Natural killer cell treated with Interleukin-12 subunit alpha and Interleukin-12 subunit beta and Interleukin-15 and Interleukin-18, amount 100 ng/mL, for 72 hours (primary cell): Measurements from ENCODE around the gene LCE3E. TPM values are rescaled to one million over a fixed set of nuclear protein-coding genes. Genes with fewer than 3 reads are reported as not detected.

Source experiments
- ATAC-seq, 2 donors: fragments of 150-1000 bp; cut with Tn5 transposase in 1 of 2; sonication (Bioruptor Pico), chemical (Tn5 transposase) in 1 of 2; 2 replicates each; pipeline ENCODE4 v1.10.0; 2021
- DNase-seq: peaks from one replicate; pipeline ENCODE4 v3.0.0; 2022; ENCODE audit warnings: low spot score
- H3K27ac Mint-ChIP-seq, 2 donors: 1 replicate in 1 of 2; 2 replicates in 1 of 2; pipeline ENCODE4 v1.8.0; 2022; ENCODE audit warnings: mixed read lengths in 2 of 2, mild to moderate bottlenecking in 1 of 2, moderate library complexity in 1 of 2
- H3K27me3 Mint-ChIP-seq, 2 donors: 1 replicate in 1 of 2; 2 replicates in 1 of 2; pipeline ENCODE4 v1.8.0; 2022; ENCODE audit warnings: mixed read lengths in 2 of 2
- H3K36me3 Mint-ChIP-seq: one replicate; pipeline ENCODE4 v1.8.0; 2022; ENCODE audit warnings: mixed read lengths
- H3K4me1 Mint-ChIP-seq, 2 donors: 1 replicate in 1 of 2; 2 replicates in 1 of 2; pipeline ENCODE4 v1.8.0; 2022; ENCODE audit warnings: low read depth in 2 of 2, mixed read lengths in 2 of 2, mild to moderate bottlenecking in 1 of 2
- H3K4me3 Mint-ChIP-seq: one replicate; pipeline ENCODE4 v1.8.0; 2022; ENCODE audit warnings: mixed read lengths
- H3K9me3 Mint-ChIP-seq: 2 replicates; pipeline ENCODE4 v1.8.0; 2022; ENCODE audit warnings: mixed read lengths
- total RNA-seq, 2 donors: library from RNA; stranded (reverse); gene quantifications; one replicate each; pipeline ENCODE4 v1.2.3, GENCODE V29; 2022

Gene LCE3E
- total RNA-seq, 2 donors from 2014 or later, result not detected

DNA sequence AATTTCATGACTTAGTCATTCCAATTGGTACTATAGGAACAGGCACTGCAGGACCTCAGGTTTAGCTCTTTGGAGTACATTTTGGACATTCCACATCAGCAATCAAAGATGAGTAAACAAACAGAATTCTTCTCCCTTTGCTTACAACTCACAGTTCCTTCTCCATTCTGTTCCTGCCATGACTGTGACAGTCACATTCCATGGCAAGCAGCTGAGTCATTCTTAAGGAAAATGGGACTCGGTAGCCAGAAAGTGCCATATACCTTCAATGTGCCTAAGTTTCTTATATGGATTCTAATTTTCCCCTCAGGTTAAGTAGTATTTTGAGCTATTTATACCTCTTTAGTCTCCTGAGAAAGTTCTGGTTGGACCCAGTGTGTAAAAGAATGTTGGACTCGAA, 26.7 kb downstream of the LCE3E start:
- Mint-ChIP-seq H3K4me1 (no peaks in the 10 kb centered on the region), H3K4me3 (no peak overlapping the region), H3K36me3 (no peaks in the 10 kb centered on the region), H3K9me3 (no peaks in the 10 kb centered on the region), H3K27ac (no peak overlapping the region), H3K27me3 (peaks cover 21 to 41% of the 10 kb centered on the region in 2 donors)
- DNase-seq, result no peak
- no peak for ATAC-seq

DNA sequence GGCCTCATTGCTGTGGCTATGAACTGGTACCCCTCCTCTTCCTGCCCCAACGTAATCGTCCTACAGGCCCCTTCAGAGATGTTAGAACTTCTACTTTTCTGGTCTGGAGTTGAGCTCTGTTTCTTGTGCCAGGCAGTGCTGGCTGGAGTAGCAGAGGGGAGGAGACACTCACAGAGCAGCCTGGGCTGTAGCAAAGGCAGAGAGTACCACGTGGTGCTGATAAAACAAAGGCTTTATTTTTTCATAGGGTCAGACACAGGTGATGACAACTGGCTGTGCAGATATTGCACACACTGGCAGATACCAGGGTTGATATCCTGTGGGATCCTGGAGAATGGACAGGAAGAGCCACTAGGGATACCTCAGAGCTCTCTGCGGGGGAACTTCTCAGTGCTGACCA, 29.1 kb downstream of the LCE3E start:
- H3K27me3 Mint-ChIP-seq, result peaks cover 19 to 44% of the 10 kb centered on the region in 2 donors
- ATAC-seq (no peak), DNase-seq (no peak)
- H3K4me3 Mint-ChIP-seq, result no peak overlapping the region
- H3K9me3 Mint-ChIP-seq, result no peaks in the 10 kb centered on the region
- no peaks in the 10 kb centered on the region for H3K36me3 Mint-ChIP-seq
- no peak overlapping the region for H3K27ac Mint-ChIP-seq
- no peaks in the 10 kb centered on the region for H3K4me1 Mint-ChIP-seq

DNA sequence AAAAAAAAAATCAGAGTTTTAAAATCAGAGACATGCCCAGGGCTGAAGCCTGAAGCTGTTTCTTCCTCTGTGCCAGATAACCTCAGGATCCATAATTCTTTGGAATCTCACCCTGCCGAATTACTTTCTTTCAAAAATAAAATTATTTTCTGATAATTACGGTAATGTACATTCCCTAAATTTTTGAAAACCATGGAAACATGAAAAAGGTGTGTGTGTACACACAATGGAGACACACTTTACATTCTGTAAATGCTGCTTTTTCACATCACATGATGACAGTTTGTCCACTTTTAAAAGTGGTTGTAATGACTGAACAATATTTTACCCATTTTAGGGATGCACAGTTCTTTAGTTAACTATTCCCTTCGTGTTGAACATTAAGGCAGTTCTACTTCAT, 30.8 kb downstream of the LCE3E start:
- ATAC-seq (no peak), DNase-seq (no peak)
- H3K27ac Mint-ChIP-seq, result no peak overlapping the region
- H3K36me3 Mint-ChIP-seq, result no peaks in the 10 kb centered on the region
- H3K4me1 Mint-ChIP-seq, result no peaks in the 10 kb centered on the region
- H3K4me3 Mint-ChIP-seq, result no peak overlapping the region
- H3K9me3 Mint-ChIP-seq, result no peaks in the 10 kb centered on the region
- H3K27me3 Mint-ChIP-seq, result peaks cover 19 to 37% of the 10 kb centered on the region in 2 donors

DNA sequence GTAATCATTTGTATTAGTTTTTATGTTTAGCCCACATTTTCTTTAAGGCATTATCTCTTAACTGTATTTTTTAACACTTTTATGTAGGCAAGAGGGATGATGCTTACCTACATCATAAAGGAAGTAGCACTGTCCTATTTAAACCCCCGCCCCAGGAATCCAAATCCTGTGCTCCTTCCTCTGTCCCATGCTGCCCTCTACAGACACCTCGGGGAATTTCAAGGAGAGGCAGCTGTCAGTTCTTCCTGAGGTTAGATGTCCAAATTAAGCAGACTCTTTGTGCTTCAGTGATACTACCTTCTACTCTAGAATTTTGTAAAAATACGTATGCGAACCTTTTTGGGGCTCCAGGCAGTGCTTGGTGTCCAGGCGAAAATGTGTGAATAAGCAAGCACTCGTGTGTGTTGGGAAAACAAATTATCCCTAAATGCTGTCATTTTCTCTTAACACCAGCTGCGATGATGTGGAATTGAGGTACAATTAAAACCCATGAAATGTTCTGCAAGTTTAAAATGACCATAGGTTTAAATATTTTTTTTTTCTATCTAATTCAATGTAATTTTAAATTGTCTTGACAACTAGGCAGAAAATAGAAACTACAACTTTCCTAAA, 33.1 kb downstream of the LCE3E start:
- no peaks in the 10 kb centered on the region for H3K4me1 Mint-ChIP-seq
- no peak overlapping the region for H3K4me3 Mint-ChIP-seq
- ATAC-seq, result no peak
- peaks cover 25 to 45% of the 10 kb centered on the region in 2 donors for H3K27me3 Mint-ChIP-seq
- H3K27ac Mint-ChIP-seq, result no peak overlapping the region
- H3K9me3 Mint-ChIP-seq, result no peaks in the 10 kb centered on the region
- no peak for DNase-seq
- H3K36me3 Mint-ChIP-seq, result no peaks in the 10 kb centered on the region

DNA sequence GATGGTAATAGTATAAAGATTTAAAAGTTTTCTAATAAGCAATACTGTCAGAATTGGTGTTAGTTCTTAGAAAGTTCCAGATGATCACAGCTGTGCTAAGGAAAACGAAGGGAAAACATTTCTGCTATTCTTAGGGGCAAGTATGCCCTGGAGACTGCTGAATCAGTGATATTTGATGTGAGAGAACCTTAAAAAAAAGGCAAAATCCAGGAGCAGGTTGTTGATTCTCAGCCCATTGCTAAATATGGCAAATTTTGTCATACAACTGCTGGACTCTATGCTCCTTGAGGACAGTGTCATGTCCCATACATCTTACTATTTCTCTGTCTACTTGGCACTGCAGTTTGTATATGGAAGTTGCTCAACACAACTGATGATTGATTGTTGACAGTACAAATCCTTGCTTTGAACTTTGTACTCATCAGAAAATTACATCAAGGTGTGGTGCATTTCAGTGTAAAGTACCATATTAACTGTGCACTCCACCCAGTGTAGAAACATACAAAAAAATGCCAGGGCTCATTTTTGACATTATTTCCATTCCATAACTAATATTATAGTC, 41.4 kb downstream of the LCE3E start:
- no peaks in the 10 kb centered on the region for H3K36me3 Mint-ChIP-seq
- peaks cover 10 to 23% of the 10 kb centered on the region in 2 donors for H3K27me3 Mint-ChIP-seq
- ATAC-seq (no peak), DNase-seq (no peak)
- no peaks in the 10 kb centered on the region for H3K9me3 Mint-ChIP-seq
- no peak overlapping the region for H3K27ac Mint-ChIP-seq
- H3K4me3 Mint-ChIP-seq, result no peak overlapping the region
- no peaks in the 10 kb centered on the region for H3K4me1 Mint-ChIP-seq

DNA sequence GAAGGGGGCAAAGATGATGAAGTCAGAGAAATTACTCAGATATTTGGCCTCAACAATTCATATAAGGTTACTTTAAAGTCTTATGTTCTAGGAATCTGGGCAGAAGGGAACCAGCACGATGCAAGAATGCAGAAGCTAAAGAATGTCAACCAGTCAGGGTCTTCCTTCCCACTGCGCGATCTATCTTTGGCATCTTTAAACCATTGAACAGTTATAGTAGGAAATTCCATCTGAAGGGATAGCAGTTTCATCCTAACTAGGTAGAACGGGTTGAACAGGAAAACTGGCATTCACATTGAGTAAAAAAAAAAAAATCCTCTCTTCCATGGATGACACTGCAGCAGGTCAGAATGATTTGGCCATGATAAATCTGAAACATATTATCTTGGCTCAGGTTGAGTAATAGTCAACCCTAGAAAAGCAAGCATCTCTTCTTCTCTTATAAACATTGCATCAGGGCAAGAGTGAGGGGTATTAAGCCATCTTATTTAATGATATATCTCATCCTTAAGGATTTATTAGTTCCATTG, 46.0 kb downstream of the LCE3E start:
- Mint-ChIP-seq H3K4me1 (no peaks in the 10 kb centered on the region), H3K27ac (no peak overlapping the region), H3K27me3 (peaks cover 17 to 19% of the 10 kb centered on the region in 2 donors), H3K9me3 (no peaks in the 10 kb centered on the region), H3K4me3 (no peak overlapping the region), H3K36me3 (no peaks in the 10 kb centered on the region)
- ATAC-seq, result no peak
- DNase-seq, result no peak

DNA sequence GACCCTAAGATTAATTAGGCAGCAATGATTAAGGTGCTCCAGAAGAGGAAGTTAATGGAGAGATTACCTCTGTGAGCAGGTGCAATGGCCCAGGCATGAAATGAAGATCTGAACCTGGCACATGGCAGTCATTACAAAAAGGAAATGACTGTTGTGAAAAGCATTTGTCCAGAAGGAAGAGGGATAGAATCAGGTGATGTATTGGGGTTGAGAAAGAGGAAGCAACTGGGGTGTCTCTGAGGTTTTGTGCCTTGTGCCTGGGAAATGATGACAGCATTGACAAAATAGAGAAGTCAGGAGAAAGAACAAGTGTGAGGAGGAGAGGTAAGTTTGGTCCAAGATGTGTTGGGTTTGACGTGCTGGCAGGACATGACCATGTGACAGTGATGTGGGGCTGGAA, 46.7 kb downstream of the LCE3E start:
- no peak for ATAC-seq

DNA sequence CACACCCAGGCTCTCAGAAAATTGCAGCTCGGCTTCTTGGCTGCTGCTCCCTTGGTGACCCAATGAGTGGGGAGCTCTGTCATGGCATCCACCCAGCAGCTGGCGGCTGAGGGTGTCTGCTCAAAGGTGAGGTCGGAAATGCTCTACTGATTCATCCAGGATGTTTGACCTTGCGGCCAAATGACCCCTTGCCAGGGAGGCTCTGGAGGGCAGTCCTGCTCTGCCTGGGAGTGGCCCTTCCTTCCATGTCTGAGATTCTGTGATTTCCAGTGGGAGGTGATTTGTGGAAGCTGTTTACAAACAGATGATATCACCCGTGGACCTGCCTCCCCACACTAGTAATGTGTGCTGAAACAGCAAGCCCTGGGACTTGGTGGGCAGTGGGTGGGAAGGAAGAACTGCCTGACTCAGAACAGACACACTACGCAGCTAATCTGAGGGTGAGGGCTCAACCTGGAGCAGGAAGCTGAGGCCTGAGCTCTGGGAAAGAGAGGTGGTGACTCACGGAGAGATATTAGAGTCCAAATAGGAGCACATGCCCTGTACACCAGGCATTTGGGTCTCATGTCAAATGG, 49.3 kb downstream of the LCE3E start:
- no peaks in the 10 kb centered on the region for H3K36me3 Mint-ChIP-seq
- no peak overlapping the region for H3K4me3 Mint-ChIP-seq
- H3K27me3 Mint-ChIP-seq, result peaks cover 32 to 45% of the 10 kb centered on the region in 2 donors
- ATAC-seq (no peak), DNase-seq (no peak)
- no peaks in the 10 kb centered on the region for H3K9me3 Mint-ChIP-seq
- H3K27ac Mint-ChIP-seq, result no peak overlapping the region
- H3K4me1 Mint-ChIP-seq, result no peaks in the 10 kb centered on the region

More for the DNA sequence above, 46.7 kb downstream of the LCE3E start:
- no peaks in the 10 kb centered on the region for H3K36me3 Mint-ChIP-seq
- DNase-seq, result no peak
- H3K27me3 Mint-ChIP-seq, result peaks cover 18 to 22% of the 10 kb centered on the region in 2 donors
- no peak overlapping the region for H3K27ac Mint-ChIP-seq
- H3K4me3 Mint-ChIP-seq, result no peak overlapping the region
- no peaks in the 10 kb centered on the region for H3K9me3 Mint-ChIP-seq
- H3K4me1 Mint-ChIP-seq, result no peaks in the 10 kb centered on the region

DNA sequence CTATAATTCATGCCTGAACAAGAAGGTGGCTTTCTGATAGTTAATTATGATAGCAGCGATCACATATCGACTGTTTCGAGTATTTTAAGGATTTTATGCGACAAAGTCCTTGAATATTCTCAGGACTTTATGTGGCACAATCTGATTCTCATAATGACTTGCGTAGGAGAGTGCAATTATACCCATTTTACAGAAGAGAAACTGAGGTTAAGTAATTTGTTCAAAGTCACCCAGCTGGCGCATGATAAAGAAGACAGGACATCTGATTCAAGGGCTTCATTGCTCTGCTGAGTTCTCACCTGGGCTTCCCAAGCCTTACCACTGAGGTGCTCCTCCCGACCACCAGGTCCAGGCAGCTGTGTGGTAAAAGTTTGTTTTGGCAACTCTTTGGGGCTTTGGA, 50.5 kb downstream of the LCE3E start:
- peaks cover 38 to 53% of the 10 kb centered on the region in 2 donors for H3K27me3 Mint-ChIP-seq

More for the DNA sequence above, 50.5 kb downstream of the LCE3E start:
- Mint-ChIP-seq H3K9me3 (no peaks in the 10 kb centered on the region), H3K27ac (no peak overlapping the region), H3K4me1 (no peaks in the 10 kb centered on the region), H3K36me3 (no peaks in the 10 kb centered on the region), H3K4me3 (no peak overlapping the region)
- ATAC-seq, result no peak
- no peak for DNase-seq

Other genes with a start within 250 kb of the LCE3E start
- not detected for gene FLG, start 241.5 kb downstream of the LCE3E start, total RNA-seq
- gene FLG2, start 206.8 kb downstream of the LCE3E start, total RNA-seq, result not detected
- gene CRNN, start 152.5 kb downstream of the LCE3E start, total RNA-seq, result not detected
- gene LCE5A, start 56.0 kb downstream of the LCE3E start, total RNA-seq, result not detected
- not detected for gene CRCT1, start 52.3 kb downstream of the LCE3E start, total RNA-seq
- gene LCE3D, start 13.7 kb upstream of the LCE3E start, total RNA-seq, result not detected
- gene LCE3C, start 33.5 kb upstream of the LCE3E start, total RNA-seq, result not detected
- gene LCE3B, start 47.0 kb upstream of the LCE3E start, total RNA-seq, result not detected
- gene LCE3A, start 56.3 kb upstream of the LCE3E start, total RNA-seq, result not detected
- not detected for gene LCE2D, start 96.6 kb upstream of the LCE3E start, total RNA-seq
- not detected for gene LCE2C, start 108.5 kb upstream of the LCE3E start, total RNA-seq
- not detected for gene LCE2B, start 119.3 kb upstream of the LCE3E start, total RNA-seq
- not detected for gene LCE2A, start 131.6 kb upstream of the LCE3E start, total RNA-seq
- not detected for gene LCE4A, start 141.4 kb upstream of the LCE3E start, total RNA-seq
- not detected for gene KPRP, start 191.2 kb upstream of the LCE3E start, total RNA-seq
- gene LCE1F, start 208.4 kb upstream of the LCE3E start, total RNA-seq, result not detected
- not detected for gene LCE1E, start 219.5 kb upstream of the LCE3E start, total RNA-seq
- gene LCE1D, start 229.9 kb upstream of the LCE3E start, total RNA-seq, result not detected
- not detected for gene LCE1C, start 239.9 kb upstream of the LCE3E start, total RNA-seq
- not detected for gene LCE1B, start 245.2 kb upstream of the LCE3E start, total RNA-seq